Measurements from ENCODE around the gene VPS26C.
A peak's percentile ranks its signal among the peaks of the same experiment; 100 is the strongest.
"Not testable (repeated sequence)": the region's sequence is repeated elsewhere in the genome, so short reads cannot be mapped to it uniquely, and the experiment has no call there.

VPS26C gene

GRCh38 chr21:37227071-37228002 lies 39.8 kb downstream of the VPS26C start:
- DNase-seq = no peak

- no peak for DNase-seq
Observed at GRCh38 chr21:37226041-37226920, 40.9 kb downstream of the VPS26C start.

GRCh38 chr21:37224861-37225839 lies 42.0 kb downstream of the VPS26C start:
- DNase-seq = peak; percentile 21 to 29

DNA sequence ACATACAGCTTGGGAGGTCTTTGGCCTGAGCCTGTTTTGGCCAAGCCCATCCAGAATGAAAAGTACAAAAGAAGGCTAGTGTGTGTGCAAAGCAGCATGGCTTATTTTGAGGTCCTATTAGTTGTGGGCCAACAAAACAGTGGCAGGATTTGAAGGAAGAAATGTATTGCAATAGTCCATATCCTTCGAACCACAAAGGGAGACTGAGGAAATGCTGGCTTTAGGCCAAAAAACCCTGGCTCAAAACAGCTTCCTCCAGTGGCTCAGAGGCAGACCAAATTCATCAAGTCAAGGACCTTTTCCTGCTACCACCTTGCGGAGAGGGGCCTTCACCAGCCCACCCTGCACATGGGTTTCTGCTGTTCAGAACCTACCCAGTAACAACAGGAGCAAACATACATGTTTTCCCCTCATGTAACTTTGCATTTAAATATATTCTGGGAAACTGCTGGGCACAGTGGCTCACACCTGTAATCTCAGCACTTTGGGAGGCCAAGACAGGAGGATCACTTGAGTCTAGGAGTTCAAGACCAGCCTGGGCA lies 43.3 kb downstream of the VPS26C start:
- no peak for DNase-seq

GRCh38 chr21:37222248-37222647 lies 44.9 kb downstream of the VPS26C start:
- not testable (repeated sequence) for DNase-seq

DNA sequence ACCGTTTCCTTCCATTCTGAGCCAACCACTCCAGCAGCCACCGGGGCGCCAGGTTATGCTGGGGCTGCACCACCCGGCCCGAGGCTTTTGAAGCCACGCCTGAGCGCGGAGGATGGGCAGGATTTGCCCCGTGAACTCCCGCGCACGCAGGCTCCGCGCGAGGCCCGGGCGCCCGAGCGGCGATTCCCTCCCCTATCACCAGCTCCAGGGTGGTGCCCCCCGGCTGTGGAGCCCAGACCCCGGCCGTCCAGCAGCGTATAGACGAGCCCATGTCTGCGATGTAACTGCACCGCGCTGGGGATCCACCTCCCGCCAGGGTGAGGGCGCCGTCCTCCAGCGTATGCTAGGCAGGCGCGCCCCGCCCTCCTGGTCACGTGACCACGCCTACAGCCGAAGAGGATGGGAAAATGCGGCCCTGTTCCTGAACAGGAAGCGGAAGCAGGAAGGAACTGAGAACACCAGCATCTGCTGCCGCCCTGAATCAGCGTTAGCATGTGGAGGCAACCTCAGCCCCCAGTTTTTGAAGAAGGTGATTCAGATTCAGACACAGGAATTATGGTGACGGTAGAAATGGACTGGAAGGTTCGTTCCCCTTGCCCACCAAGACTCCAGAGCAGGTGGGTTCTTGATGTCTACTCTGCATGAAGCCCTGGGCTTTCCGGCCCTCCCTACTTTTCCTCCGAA lies 46.0 kb downstream of the VPS26C start:
- DNase-seq = peak; percentile 97

GRCh38 chr21:37220433-37220980 lies 46.6 kb downstream of the VPS26C start:
- peak in 1 of 2 donors; percentile 25 for DNase-seq

- DNase-seq = peak; percentile 27 to 34
Observed at GRCh38 chr21:37219761-37220432, 47.2 kb downstream of the VPS26C start.

GRCh38 chr21:37214952-37215351 lies 52.2 kb downstream of the VPS26C start:
- no peak for DNase-seq

DNA sequence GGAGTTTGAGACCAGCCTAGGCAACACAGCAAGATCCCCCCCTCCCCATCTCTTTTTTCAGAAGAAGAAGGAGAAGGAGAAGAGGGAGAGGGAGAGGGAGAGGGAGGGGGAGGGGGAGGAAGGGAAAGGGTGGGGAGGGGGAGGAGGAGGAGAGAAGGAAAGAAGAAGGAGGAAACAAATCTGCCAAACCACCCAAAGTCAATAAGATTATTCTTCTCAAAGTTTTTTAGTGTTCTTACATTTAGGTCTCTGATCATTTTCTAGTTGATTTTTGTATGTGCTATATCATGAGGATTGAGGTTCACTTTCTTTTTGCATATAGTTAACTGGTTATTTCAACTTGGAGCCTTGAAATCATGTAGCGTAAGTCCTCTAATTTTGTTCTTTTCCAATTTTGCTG lies 56.3 kb downstream of the VPS26C start:
- DNase-seq = no peak

DNA sequence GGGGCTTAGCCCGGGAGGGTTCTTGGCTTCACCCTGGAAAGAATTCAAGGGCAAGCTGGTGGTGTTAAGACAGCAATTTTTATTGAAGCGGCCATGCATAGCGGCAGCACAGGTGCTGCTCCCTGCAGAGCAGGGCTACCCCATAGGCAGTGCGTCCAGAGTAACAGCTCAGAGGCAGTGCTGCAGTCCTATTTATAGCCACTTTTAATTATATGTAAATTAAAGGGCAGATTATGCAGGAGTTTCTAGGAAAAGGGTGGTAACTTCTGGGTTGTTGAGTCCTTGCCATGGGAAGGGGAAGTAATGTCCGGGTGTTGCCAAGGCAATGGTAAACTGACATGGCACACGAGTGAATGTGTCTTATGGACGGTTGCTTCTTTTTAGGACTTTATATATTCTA lies 57.0 kb downstream of the VPS26C start:
- DNase-seq = no peak

- no peak for DNase-seq
Observed at GRCh38 chr21:37208741-37209225, 58.4 kb downstream of the VPS26C start.

- no peak for DNase-seq
Observed at GRCh38 chr21:37208056-37208721, 58.9 kb downstream of the VPS26C start.

DNA sequence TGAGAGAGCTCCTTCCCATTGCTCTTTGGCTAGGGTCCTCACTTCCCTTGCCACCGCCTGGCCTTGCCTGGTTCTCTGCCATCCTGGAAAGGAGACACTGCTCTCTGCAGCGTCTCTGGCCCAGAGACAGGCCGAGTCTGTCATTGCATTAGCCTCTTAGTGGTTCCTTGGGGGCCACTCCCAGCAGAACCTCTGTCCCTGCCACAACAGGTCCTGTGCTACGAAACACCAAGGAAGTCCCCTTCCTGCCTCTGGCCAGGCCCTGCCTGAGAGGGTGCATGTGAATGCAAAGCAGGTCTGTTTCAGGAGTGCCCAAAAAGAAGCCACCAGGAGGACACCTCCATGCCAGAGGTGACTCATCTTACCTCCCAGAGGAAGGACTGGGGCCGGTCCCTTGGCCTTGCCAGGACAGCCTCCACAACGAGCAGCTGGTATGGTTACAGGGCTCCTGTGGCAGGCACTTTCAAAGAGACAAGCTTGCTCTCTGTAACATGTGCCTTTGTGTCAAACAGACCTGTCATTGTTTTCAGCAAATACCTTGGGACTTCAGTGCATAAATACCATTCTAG lies 59.6 kb downstream of the VPS26C start:
- DNase-seq = no peak

- no peak for DNase-seq
Observed at GRCh38 chr21:37206496-37206895, 60.6 kb downstream of the VPS26C start.

DNA sequence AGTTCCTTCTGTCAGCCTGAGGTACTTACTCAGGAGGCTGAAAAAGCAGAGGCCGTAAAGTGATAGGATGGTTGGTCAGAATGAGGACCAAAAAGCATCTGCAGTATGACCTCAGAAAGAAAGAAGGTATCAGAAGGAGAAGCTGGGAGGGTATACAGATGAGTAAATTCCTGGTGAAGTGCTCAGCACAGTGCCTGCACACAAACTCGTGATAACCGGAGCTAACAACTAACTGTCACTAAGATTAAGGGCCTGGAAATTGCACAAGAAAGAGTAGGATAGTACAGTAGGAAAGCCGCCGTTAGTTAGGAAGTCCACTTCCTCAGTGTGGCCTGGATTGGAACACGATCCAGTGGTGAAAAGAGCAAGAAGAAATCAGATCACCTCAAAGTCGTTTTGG lies 62.6 kb downstream of the VPS26C start:
- no peak for DNase-seq

DNA sequence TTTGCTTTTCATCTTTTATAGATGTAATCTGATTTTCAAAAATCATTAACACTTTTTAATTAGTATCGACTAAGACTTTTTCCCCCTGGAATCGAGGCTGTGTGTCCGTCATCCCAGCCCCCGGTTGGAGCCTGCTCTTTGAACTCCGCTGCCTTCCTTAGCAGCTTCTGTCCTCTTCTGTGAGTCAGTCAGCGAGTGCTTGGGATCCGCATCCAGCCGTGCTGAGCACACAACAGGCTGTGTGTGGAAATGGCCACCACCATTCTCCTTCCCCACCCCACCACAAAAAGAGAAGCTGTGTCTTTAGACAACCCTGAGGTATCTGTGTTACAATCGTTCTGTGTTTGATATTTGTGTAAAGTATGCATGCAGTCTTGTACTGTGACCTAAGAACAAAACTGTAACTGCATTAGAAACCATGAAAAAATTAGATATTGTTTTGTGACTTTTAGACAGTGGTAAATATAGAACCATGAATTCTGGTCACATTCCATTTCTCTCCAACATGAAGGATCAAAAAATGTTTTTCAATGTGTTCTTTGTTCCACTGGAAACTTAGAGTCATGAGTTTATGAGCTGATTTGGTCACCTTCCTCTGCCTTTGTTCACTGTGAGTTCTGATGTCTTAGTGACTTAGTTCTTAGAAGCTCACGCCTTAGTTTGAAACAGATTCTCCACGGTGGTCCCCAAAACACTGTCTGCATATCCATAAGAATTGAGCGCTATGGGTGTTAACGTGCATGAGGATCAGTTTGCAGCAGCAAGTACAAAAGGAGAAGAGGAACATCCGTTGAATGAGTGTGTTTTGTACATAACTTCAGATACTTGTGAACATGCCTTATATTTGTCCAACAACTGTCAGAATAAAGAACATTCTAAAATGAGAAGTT lies 64.7 kb downstream of the VPS26C start:
- DNase-seq = no peak

All from activated CD4-positive, alpha-beta T cell treated with anti-CD3 and anti-CD28 coated beads for 4 hours (primary cell).